Activated CD4-positive, alpha-beta T cell treated with anti-CD3 and anti-CD28 coated beads, Interleukin-2, Interleukin-4, amounts not matched to agents 100 ng/mL and 50 ng/mL, durations not matched to agents 16 hours and 8 hours (primary cell): ENCODE measurements around the gene MMP24OS.
"Not testable (repeated sequence)": the region's sequence is repeated elsewhere in the genome, so short reads cannot be mapped to it uniquely, and the experiment has no call there.

Experiments used
- DNase-seq: peaks from one replicate; pipeline ENCODE4 v3.0.0-alpha.2; 2020; ENCODE audit warnings: low spot score

The MMP24OS gene

GRCh38 chr20:35277531-35278395 lies at the start of gene MMP24OS:
MMP24OS (minus strand) TSS chr20:35278122; CDS start chr20:35277929, 193 bp downstream.
- peak; percentile 95 for DNase-seq

- DNase-seq: no peak
Observed at GRCh38 chr20:35327074-35327976, 49.4 kb upstream of the MMP24OS start.

DNA sequence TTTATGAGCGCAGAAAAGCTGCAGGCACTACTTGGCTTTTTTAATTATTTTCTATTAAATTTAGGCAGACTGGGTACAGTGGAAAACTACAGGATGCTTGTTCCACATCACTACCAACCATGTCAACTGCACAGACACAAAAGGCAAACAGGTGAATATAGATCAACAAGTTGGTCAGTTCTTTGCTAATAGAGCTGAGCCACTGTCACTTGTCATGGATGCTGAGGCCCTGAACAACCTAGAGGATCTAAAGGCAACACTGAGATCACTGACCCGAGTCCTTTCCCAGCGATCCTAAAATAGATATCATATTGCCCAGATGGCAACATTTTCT lies 48.8 kb upstream of the MMP24OS start:
- DNase-seq: no peak

GRCh38 chr20:35326021-35326739 lies 48.3 kb upstream of the MMP24OS start:
- DNase-seq: no peak

DNA sequence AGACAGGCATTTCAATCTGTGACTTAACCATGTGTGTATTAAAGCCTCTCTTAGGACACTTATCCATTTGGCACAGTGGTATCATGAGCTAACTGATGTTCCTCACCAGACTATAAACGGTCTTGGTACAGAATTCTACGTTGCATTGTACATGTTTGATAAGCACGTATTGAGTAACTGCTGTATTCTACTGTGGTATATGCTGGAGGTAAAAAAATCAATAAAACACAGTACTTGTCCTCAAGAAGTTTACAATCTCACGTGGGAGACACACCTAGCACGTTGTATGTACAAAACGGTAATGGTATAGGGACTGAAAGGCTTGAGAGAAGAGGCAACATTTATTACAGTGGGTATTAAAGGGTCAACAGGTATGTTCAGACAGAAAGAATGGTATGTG lies 47.5 kb upstream of the MMP24OS start:
- DNase-seq: no peak

- DNase-seq: no peak
Observed at GRCh38 chr20:35320396-35321126, 42.6 kb upstream of the MMP24OS start.

DNA sequence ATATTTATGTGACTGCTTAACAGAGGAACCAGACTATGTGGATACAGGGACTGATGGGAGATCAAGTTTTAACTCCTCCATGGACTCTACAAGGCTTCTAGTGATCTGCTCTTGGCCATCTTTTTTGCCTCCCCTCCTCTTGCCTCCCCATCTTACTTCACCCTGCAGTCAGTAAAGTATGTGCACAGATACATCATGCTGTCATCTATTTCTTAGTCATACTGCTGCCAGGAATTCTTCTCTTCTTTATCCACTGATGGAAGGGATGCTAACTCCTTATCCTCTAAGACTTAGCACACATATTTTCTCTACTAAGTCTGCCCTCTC lies 41.9 kb upstream of the MMP24OS start:
- no peak for DNase-seq

GRCh38 chr20:35319192-35319870 lies 41.4 kb upstream of the MMP24OS start:
- no peak for DNase-seq

DNA sequence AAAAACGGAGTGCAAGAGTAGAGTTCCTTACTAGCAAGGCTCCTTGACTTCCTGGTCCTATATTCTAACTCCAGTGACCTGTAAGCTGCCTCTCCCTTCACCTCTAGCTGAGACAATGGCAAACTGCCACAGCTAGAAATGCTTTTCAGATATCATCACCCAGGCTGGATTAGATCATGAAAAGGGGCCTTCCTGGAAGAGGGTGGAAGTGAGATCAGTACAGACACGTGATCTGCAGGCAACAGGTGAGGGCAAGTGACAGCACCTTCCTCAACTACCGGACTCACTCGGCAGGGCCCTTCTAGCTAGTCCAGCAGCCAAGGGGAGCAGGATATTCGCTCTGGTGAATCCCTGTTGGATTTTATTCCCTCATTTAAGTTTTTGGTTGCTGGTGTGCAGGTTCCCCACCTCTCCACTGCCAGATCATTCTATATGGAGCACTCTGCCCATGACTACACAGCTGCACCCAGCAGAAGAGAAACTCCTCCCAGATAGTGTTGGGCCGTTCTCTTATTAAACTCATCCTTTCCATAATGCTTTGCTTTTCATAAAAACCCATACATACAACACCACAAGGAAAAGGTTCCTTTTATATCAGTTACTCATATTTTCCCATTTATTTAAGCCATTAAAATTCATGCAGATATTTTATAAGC lies 40.7 kb upstream of the MMP24OS start:
- DNase-seq: peak; percentile 51

DNA sequence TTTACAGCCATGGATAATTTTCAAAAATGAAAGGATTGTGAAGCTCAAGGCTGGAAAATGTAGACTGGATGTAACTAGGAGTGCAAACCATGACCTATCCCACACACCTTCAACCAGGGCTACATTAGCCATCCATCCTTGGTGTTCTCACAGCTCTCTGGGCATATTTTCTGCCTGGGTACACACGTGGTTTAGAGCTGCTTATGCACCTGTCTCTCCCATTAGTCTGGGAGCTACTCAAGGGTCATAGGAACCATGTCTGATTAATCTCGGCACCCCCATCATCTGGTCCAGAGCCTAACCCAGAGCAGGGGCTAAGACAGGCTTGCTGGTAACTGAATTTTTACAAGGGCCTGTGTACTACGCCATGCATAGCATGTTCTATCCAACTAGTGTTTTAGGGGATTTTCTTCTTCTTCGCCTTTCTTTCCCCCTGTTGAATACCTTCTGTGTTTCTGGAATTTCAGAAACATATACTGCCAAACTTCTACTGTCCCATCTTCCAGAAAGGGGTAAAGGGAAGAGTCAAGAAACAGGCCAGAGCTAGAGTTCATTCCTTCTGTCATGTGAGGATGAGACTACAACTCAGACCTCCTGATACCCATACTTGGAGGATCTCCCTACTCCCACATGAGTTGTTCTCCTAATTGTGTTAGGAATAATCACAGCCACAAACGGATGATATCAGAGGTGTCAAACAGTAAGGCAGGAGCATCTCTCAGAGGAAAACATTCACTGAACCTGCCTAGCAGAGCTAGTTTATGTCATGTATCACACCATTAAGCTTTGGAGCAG lies 39.7 kb upstream of the MMP24OS start:
- DNase-seq: no peak

GRCh38 chr20:35316086-35316485 lies 38.2 kb upstream of the MMP24OS start:
- DNase-seq: no peak

DNA sequence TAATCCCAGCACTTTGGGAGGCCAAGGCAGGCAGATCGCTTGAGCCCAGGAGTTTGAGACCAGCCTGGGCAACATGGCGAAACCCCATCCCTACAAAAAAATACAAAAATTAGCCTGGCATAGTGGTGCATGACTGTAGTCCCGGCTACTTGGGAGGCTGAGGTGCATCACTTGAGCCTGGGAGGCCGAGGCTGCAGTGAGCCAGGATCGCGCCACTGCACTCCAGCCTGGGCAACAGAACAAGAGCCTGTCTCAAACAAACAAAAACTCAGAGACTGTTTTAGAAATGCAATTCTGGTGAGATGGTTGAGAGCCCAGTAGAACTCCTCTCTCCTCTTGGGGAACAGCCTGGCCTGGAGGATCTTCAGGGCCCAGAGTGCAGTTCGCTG lies 37.7 kb upstream of the MMP24OS start:
- DNase-seq: not testable (repeated sequence)

GRCh38 chr20:35314816-35315631 lies 37.1 kb upstream of the MMP24OS start:
- peak; percentile 41 for DNase-seq

DNA sequence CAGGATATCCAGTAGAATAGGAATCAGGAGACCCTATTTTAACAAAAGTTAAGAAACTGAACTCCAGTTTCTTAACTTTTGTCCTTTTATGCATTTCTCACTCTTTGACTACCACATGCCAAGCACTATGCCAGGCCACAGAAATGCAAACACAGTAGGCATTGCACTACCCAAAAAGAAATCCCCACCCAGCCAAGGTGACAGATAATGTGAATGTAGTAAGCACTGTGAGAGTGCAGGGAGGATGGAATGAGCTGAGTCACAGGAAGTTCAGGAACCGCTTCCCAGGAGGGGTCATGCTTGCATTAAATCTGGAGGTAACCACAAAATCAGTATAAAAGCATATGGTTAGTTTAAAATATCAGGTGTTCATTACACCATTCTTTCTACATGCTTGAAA lies 34.4 kb upstream of the MMP24OS start:
- peak; percentile 84 for DNase-seq

- no peak for DNase-seq
Observed at GRCh38 chr20:35311822-35312221, 33.9 kb upstream of the MMP24OS start.

GRCh38 chr20:35311409-35311808 lies 33.5 kb upstream of the MMP24OS start:
- DNase-seq: peak; percentile 91

DNA sequence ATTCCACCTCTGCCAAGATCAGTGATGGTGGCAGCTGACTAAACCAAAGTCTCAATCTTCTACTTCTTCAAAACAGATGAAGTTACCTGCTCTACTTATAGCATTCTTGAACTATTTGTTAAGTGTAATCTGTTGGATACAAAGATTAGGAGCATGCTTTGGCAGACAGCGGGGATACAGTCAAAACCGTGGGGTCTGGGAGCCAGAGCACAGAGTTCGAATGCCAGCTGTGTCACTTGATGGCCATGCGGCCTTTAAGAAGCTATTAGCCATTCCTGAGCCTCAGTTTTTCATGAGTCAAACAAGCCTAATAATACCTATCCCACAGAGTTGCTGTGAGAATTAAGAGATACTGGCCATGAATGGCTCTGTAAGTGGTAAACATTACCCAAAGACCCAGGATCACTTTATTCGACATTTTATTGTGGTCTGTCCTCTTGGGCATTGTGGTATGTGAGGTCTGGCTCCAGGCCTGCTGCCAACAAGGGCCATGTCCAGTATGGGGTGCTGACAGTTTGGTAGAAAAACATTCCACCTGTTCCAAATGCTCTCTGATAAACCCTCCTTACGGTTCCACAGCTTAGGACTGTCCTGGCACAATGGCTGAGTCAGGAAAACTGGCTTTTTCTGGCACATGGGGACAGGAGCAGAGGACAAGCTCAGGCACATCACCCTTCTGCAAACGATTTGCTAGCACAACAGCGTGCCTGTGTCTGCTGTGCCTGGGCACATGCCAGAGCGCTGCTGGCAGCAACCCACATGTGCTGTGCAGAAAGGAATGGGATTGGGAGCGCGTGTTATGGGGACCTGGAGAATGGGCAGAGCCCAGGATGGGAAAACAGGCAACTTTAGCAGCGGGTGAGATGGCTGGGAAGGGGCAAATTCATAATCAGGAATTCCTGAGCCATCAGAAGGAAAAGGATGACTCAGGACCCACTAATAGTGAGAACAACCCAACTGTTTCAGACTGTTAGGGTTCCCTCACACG lies 30.0 kb upstream of the MMP24OS start:
- DNase-seq: no peak
